NCI-H1105 (cell line): Measurements from ENCODE around the gene GBGT1.
A peak's percentile ranks its signal among the peaks of the same experiment; 100 is the strongest.
"Not testable (repeated sequence)": the region's sequence is repeated elsewhere in the genome, so short reads cannot be mapped to it uniquely, and the experiment has no call there.

Experiments
- DNase-seq: peaks from one replicate; lab custom pipeline; 2025; lab: John Stamatoyannopoulos, UW

Gene GBGT1

DNA sequence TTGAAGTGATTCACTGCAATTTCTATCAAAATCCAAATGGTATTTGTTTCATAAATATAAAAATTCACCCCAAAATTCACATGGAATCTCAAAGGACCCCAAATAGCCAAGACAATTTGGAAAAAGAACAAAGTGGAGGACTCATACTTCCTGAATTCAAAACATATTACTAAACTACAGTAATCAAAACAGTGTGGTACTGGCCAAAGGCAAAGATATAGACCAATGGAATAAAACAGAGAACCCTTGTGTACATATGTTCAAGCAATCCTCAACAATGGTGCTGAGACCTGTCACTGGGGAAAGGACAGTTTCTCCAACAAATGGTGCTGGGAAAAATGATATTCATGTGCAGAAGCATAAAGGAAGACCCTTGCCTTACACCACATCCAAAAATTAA lies 31.3 kb upstream of the GBGT1 start:
- DNase-seq, result no peak

DNA sequence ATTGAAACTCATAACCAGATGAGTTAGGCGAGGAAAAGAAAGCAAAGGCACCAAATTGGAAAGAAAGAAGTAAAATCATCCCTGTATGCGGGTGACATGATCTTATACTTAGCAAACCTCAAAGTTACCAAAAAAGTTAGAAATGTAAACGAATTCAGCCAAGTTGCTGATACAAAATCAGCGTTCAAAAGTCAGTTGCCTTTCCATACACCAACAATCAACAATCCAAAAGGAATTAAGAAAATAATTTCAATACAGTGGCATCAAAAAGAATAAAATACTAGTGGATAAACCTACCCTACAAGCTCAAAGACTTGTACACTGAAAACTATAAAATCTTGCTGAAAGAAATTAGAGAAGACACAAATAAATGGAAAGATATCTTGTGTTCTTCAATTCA lies 30.9 kb upstream of the GBGT1 start:
- DNase-seq, result no peak

DNA sequence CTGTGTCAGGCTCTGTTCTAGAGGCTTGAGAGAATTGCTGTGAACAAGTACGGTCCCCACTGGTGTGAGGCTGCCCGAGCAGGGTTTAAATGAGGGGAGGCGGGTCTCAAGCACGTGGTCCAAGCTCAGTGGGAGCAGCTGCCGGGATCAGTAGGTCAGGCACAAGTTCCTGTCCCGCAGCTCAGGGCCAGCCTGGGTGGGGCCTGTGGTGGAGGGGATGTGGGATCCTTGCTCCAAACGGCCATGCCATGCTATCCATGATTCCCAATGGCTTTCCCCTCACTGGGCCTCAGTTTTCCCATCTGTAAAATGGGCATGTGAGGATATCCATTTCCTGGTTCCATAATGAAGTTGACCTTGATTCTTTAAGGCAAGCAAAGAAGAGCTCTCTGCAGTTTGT lies 28.3 kb upstream of the GBGT1 start:
- no peak for DNase-seq

- DNase-seq, result no peak
Observed at GRCh38 chr9:133189826-133190225, 26.1 kb upstream of the GBGT1 start.

- DNase-seq, result no peak
Observed at GRCh38 chr9:133188843-133189180, 25.1 kb upstream of the GBGT1 start.

DNA sequence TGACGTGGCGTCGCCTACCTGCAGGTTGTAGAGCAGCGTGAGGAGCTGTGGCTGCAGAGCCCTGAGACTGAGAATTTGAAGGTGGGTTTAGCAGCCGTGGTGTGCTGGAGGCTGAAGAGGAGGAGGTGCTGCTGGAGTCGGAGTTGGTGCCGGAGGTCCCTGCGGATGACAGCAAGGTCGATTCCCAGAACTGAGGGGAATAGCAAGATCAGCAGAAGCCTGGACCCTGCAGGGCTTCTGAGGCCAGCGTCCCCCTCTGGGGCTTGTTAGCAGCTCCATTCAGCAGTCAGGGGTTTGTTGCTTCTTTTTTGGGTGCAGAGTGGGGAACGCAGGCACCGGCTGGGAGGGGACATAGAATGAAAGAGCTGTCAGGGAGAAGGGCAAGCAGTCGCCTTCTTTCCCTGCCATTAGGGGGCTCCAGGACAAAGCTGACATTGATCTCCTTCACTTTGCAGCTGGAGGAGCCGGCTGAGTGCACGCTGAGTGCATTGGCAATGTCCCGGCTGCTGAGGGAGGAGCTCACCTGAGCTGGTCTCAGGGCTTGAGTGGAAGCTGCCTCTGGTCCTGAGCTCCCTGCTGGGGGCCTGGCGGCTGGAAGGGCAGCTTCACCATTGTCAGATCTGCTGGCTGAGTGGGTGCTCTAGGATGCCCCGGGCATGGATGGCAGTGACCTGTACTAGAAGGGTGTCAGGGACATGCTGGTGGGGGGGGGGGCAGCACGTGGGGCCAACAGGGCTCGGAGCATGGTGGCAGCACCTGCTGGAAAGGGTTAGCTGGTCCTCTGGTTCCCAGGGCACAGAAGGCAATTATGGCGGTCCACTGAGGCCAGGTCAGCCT lies 24.5 kb upstream of the GBGT1 start:
- peak; percentile 44 for DNase-seq

DNA sequence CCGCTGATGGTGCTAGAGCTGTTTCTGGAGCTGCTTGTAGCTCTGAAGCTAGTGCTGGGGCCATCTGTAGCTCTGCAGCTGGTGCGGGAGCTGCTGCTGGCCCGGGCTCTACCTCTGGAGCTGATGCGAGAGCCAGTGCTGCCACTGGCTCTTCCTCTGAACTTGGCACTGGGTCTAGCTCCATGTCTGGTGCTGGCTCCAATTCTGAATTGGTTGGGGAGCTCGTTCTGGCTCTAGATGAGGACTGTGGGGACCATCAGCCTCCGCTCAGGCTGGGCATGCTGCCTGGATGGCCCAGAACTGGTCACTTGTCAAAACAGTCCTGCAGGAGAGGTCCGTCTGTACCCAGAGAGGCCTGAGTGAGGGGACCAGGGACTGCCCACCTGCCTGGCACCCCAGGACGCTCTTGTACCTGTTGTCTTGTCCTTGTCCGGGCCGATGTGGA lies 23.9 kb upstream of the GBGT1 start:
- no peak for DNase-seq

- no peak for DNase-seq
Observed at GRCh38 chr9:133186736-133187135, 23.0 kb upstream of the GBGT1 start.

DNA sequence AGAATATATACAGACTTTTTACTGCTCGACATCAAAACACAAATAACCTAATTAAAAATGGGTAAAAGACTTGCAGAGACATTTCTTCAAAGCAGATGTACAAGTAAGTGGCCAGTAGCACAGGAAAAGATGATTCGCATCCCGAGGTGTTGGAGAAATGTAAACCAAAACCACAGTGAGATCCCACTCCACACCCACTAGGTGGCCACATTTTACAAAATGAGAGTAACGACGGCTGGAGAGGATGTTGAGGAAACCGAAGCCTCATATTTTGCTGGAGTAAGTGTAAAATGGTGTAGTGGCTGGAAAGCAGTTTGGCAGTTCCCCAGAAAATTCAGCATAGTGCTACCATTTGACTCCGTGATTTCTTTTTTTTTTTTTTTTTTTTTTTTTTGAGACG lies 21.3 kb upstream of the GBGT1 start:
- peak; percentile 53 for DNase-seq

- no peak for DNase-seq
Observed at GRCh38 chr9:133182151-133182550, 18.4 kb upstream of the GBGT1 start.

DNA sequence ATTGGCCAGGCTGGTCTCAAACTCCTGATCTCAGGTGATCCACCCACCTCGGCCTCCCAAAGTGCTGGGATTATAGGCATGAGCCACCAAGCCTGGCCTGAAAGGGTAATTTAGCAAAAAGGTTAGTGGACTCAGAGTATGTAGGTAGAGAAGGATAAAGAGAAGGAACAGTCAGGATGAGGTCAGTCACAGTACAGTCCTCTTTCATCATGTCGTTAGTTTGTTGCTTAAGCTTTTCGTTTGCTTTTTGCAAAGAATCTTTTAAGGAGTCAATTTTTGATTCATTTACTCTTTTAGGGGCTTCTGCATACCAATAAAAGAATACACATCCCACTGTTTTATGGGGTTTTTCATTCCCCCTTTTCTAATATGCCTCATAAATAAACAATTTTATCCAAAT lies 17.8 kb upstream of the GBGT1 start:
- DNase-seq, result no peak

DNA sequence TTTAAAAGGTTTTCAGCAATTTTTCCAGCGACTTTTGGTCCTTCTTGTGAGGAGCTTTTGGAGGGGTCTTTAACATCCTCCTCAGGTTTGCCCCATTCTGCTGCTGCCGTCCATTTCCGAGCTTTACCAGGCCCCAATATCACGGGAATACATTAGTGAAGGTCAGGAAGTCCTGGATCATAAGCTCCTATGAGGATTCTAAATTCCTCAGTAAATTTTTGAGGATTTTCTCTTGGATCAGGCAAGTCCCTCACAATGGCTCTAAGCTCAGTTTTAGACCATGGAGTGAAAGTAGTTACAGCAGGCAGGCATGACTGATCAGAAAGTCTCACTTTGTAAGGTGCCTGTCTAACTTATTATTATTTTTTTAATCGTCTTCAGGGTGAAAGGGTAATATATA lies 17.2 kb upstream of the GBGT1 start:
- no peak for DNase-seq

DNA sequence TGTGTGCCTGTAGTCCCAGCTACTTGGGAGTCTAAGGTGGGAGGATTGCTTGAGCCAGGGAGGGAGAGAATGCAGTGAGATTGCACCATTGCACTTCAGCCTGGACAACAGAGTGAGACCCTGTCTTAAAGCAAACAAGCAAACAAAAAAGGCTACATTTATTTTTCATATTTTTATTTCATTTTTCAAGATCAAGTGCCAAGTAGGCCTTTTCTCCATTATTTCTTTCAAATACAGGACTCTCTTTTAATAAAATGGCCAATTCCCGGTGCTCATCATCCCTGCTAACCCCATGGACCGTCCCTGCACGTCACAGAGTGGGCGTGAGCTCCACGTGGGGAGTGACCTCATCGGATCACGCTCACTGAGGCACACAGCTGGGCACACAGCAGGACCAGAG lies 9.3 kb upstream of the GBGT1 start:
- no peak for DNase-seq

DNA sequence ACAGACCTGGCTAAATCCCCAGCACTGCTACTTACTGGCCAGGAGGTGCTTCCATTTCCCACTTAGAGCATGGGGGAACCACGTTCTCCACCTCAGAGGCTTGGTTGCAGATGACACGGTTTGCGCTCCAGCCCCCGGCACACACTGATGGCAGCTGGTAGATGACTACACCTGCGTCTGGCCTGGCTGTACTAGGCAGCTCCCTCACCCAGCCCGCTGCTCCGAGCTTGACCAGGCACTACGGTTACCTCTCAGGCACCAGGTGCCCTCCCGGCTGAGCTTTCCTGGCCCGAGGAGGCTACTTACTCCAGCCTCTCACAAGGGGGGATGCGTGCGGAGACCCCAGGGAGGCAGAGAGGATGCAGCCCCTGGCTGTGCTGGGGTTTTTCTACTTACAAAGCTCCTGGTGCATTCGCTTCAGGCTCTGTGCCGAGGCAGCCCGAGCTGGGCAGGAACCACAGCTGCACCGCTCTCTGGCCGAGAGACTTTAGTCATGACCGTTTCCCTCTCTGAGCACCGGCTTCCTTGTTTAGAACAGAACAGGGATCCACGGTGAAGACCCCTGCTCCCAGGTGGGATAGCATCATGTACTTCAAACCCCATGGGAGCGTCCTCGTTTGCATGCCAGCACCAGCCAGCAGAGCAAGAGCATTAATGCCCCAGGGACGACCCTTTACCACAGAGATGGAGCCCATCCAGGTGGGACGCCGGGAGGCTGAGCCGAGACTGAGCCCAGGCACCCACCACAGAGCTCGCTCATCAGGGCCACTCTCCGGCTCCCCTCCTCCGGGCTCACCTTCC lies 7.6 kb upstream of the GBGT1 start:
- DNase-seq, result no peak

- no peak for DNase-seq
Observed at GRCh38 chr9:133170716-133171115, 7.0 kb upstream of the GBGT1 start.

DNA sequence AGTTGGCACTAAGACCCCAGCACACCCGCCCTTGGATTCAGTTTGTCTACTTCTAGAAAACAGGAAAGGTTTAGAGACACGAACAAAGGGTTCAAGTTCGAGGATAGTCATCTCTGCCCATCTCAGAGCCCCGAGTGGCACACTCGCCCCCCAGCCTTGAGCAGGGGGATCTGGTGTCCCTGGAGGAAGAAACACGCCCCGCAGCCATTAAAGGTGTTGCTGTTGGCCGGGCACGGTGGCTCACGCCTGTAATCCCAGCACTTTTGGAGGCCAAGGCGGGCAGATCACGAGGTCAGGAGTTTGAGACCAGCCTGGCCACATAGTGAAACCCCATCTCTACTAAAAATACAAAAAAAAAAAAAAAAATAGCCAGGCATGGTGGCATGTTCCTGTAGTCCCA lies 6.0 kb upstream of the GBGT1 start:
- not testable (repeated sequence) for DNase-seq

GRCh38 chr9:133169102-133169501 lies 5.4 kb upstream of the GBGT1 start:
- no peak for DNase-seq

GRCh38 chr9:133168432-133168831 lies 4.7 kb upstream of the GBGT1 start:
- no peak for DNase-seq

DNA sequence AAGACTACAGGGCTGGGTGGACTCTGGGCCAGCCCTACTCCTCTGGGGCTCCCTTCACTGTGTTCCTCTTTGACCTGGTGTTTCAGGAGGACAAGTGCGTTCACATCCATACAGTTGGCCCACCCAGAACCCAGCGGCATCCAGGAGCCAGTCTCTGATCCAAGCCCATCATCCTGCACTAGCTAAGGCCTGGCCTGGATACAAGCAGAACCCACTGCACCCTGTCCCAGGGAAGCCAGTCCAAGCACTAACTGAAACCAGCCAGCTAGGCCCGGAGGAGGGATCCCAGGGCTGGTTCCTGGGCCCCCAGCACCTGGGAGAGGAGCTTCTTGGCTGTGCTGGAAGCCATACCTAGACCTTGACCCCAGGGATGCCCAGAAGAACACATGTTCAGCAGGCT lies 4.1 kb upstream of the GBGT1 start:
- no peak for DNase-seq

- no peak for DNase-seq
Observed at GRCh38 chr9:133167096-133167730, 3.5 kb upstream of the GBGT1 start.

DNA sequence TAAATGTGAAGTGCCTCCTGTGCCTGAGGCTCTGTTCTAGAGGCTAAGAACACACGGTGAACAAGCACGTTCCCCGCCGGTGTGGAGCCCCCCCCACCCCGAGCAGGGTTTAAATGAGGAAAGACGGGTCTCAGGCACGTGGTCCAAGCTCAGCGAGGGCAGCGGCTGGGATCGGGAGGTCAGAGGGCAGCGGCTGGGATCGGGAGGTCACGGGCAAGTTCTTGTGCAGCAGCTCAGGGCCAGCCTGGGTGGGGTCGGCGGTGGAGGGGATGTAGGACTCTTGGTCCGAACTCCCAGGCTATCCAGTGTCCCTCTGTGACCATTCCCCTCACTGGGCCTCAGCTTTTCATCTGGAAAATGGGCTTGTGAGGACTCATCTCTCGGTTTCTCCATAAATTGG lies 2.7 kb upstream of the GBGT1 start:
- DNase-seq, result no peak

- DNase-seq, result no peak
Observed at GRCh38 chr9:133165452-133165730, 1.7 kb upstream of the GBGT1 start.

DNA sequence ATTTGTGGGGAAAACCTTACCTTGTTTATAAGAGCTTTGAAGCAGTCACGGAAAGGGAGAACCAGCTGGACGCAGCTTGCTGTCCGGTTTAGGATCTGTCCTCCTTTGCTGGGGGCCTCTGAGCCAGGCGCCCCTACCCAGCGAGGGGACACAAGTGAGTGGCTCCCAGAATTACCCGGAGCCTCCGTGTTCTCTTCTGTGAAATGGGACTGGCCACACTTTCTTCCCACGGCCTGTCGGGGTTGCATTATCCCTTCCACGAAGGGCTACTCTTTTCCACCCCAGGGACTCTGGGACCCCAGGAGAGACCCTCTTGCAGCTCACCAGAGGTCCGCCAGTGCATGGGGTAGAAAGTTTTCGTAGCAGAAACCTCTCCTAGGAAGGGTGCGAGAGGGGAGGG lies 477 bp upstream of the GBGT1 start:
- no peak for DNase-seq
